Measurements from ENCODE around the gene GPR157.

DNA sequence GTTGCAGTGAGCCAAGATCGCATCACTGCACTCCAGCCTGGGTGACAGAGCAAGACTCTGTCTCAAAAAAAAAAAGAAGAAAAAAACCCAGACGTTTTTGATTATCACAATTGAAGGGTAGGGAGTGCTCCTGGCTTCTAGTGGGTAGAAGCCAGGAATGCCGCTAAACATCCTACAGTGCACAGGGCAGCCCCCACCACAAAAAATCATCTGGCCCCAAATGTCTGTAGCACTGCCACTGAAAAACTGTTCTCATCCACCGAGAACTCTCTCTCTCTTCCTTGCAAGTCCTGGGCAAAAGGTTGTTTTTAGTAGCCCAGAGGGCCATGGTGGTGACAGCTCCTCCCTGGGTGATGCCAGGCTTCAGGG, 35.6 kb upstream of the GPR157 start:
- TF ChIP-seq, protein P1, sequence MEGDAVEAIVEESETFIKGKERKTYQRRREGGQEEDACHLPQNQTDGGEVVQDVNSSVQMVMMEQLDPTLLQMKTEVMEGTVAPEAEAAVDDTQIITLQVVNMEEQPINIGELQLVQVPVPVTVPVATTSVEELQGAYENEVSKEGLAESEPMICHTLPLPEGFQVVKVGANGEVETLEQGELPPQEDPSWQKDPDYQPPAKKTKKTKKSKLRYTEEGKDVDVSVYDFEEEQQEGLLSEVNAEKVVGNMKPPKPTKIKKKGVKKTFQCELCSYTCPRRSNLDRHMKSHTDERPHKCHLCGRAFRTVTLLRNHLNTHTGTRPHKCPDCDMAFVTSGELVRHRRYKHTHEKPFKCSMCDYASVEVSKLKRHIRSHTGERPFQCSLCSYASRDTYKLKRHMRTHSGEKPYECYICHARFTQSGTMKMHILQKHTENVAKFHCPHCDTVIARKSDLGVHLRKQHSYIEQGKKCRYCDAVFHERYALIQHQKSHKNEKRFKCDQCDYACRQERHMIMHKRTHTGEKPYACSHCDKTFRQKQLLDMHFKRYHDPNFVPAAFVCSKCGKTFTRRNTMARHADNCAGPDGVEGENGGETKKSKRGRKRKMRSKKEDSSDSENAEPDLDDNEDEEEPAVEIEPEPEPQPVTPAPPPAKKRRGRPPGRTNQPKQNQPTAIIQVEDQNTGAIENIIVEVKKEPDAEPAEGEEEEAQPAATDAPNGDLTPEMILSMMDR (IDR thresholded peaks at IDR 0.05) = no peak
- TF ChIP-seq POLR2AphosphoS5 (IDR thresholded peaks at IDR 0.05) (no peak), POLR2A (IDR thresholded peaks at IDR 0.05) (no peak)

Data from transverse colon (tissue), 4 donors.